Measurements from ENCODE around the gene RASA4B. TPM values are rescaled to one million over a fixed set of nuclear protein-coding genes. Genes with fewer than 3 reads are reported as not detected.
A peak's percentile ranks its signal among the peaks of the same experiment; 100 is the strongest.

The RASA4B gene
- total RNA-seq, 3 donors from 2014 or later = 8.0 to 30.8 (median 12.2) TPM

DNA sequence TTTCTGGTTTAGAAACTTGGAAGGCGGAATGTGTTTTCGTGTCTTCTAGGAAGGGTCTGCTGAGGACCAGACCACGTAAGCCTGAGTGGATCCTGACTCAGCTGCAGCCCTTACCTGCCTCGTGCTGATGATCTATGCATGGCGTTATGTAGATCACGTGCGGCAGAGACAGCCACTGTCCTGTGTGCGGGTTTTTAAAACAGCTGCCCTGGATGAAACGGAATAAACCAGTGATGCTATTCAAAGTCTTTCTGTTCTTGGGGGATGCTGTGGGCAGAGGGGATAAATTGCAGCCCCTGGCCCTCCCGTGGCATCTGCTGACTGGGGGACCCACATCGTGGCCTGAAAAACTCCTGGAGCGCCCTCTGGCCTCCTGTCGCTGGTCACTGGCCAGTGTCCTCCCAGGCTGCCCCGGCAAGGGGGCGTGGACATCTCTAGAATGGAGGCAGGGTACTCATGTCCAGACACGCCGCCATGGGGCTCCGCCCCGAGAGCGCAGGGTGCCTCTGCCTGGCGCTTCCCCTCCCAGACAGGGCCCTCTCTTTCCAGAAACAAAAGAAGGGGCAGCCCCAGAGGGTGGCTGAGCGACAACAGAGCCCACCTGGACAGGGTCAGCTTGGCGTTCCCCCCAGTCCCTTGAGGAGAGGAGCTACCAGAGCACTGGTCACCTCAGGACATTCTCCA is 66.1 kb downstream of the RASA4B start:
- Histone ChIP-seq H3K4me3 (no peak overlapping the region), H3K9me3 (no peaks in the 10 kb centered on the region), H3K36me3 (ENCODE audit: low read depth) (no peaks in the 10 kb centered on the region), H3K4me1 (ENCODE audit: low read depth) (no peaks in the 10 kb centered on the region)
- ATAC-seq (no peak), DNase-seq (no peak)
- intact Hi-C loops (cut with DNase I, micrococcal nuclease) = no loop called here
- TF ChIP-seq, protein P1, sequence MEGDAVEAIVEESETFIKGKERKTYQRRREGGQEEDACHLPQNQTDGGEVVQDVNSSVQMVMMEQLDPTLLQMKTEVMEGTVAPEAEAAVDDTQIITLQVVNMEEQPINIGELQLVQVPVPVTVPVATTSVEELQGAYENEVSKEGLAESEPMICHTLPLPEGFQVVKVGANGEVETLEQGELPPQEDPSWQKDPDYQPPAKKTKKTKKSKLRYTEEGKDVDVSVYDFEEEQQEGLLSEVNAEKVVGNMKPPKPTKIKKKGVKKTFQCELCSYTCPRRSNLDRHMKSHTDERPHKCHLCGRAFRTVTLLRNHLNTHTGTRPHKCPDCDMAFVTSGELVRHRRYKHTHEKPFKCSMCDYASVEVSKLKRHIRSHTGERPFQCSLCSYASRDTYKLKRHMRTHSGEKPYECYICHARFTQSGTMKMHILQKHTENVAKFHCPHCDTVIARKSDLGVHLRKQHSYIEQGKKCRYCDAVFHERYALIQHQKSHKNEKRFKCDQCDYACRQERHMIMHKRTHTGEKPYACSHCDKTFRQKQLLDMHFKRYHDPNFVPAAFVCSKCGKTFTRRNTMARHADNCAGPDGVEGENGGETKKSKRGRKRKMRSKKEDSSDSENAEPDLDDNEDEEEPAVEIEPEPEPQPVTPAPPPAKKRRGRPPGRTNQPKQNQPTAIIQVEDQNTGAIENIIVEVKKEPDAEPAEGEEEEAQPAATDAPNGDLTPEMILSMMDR (IDR thresholded peaks at IDR 0.05) = no peak

GRCh38 chr7:102450242-102450641 is 67.3 kb downstream of the RASA4B start:
- no peak for DNase-seq
- intact Hi-C loops (cut with DNase I, micrococcal nuclease) = no loop called here
- H3K4me1 ChIP-seq (ENCODE audit: low read depth) = no peaks in the 10 kb centered on the region
- H3K4me3 ChIP-seq = no peak overlapping the region
- TF ChIP-seq, protein P1 (IDR thresholded peaks at IDR 0.05) = no peak
- H3K36me3 ChIP-seq (ENCODE audit: low read depth) = no peaks in the 10 kb centered on the region
- ATAC-seq = peak; percentile 48
- H3K9me3 ChIP-seq = no peaks in the 10 kb centered on the region

GRCh38 chr7:102449136-102449535 is 68.4 kb downstream of the RASA4B start:
- Histone ChIP-seq H3K4me3 (no peak overlapping the region), H3K4me1 (ENCODE audit: low read depth) (no peaks in the 10 kb centered on the region), H3K9me3 (no peaks in the 10 kb centered on the region), H3K36me3 (ENCODE audit: low read depth) (no peaks in the 10 kb centered on the region)
- DNase-seq (no peak), ATAC-seq (no peak)
- TF ChIP-seq, protein P1 (IDR thresholded peaks at IDR 0.05) = no peak
- intact Hi-C loops (cut with DNase I, micrococcal nuclease) = no loop called here

DNA sequence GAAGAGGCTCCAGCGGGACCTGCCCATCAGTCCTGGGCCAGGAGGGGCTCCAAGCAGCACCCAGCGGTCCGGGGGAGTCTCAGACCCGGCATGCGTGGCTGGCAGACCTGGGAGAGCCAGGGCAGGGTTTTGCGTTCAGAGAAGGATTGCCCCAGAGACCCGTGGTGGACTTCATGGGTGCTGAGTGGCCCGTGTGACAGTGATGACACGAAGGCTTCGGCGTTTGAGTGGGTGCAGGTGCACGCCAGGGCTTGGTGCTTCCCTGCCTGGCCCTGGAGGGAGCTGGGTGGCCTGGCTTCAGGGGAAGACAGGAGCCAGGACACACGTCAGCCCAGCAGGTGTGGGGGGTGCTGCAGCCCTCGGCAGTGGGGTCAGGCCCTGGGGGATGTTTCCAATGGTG is 70.3 kb downstream of the RASA4B start:
- intact Hi-C loops (cut with DNase I, micrococcal nuclease) = no loop called here
- ATAC-seq = no peak

GRCh38 chr7:102446387-102447156 is 71.0 kb downstream of the RASA4B start:
- no peak overlapping the region for H3K4me3 ChIP-seq
- ATAC-seq (peak; percentile 13), DNase-seq (no peak)
- intact Hi-C loops (cut with DNase I, micrococcal nuclease) = no loop called here
- no peaks in the 10 kb centered on the region for H3K36me3 ChIP-seq (ENCODE audit: low read depth)
- no peaks in the 10 kb centered on the region for H3K4me1 ChIP-seq (ENCODE audit: low read depth)
- no peaks in the 10 kb centered on the region for H3K9me3 ChIP-seq
- TF ChIP-seq, protein P1 (IDR thresholded peaks at IDR 0.05) = no peak

More for the DNA sequence above, 70.3 kb downstream of the RASA4B start:
- no peaks in the 10 kb centered on the region for H3K9me3 ChIP-seq
- H3K36me3 ChIP-seq (ENCODE audit: low read depth) = no peaks in the 10 kb centered on the region
- no peak for DNase-seq
- TF ChIP-seq, protein P1 (IDR thresholded peaks at IDR 0.05) = no peak
- H3K4me1 ChIP-seq (ENCODE audit: low read depth) = no peaks in the 10 kb centered on the region
- H3K4me3 ChIP-seq = no peak overlapping the region
